Nephron (organoid): ENCODE results near the gene RPRML.

Experiments
- H3K27ac Mint-ChIP-seq, 3 experiments: 2 replicates each; pipeline ENCODE4 v1.8.0; 2020; ENCODE audit warnings: mixed read lengths in 3 of 3, mild to moderate bottlenecking in 2 of 3, moderate library complexity in 1 of 3
- H3K27me3 Mint-ChIP-seq: 2 replicates; pipeline ENCODE4 v1.8.0; 2021; ENCODE audit warnings: low read depth, mild to moderate bottlenecking, moderate library complexity, mixed read lengths
- H3K36me3 Mint-ChIP-seq: 2 replicates; pipeline ENCODE4 v1.8.0; 2020; ENCODE audit warnings: low read depth, mixed read lengths
- H3K4me1 Mint-ChIP-seq: 2 replicates; pipeline ENCODE4 v1.8.0; 2020; ENCODE audit warnings: mixed read lengths
- H3K4me3 Mint-ChIP-seq, 3 experiments: 2 replicates each; pipeline ENCODE4 v1.8.0; 2020; ENCODE audit warnings: mild to moderate bottlenecking in 3 of 3, mixed read lengths in 3 of 3, moderate library complexity in 2 of 3
- H3K9me3 Mint-ChIP-seq: 2 replicates; pipeline ENCODE4 v1.8.0; 2020; ENCODE audit warnings: mixed read lengths
- CTCF ChIP-seq, 3 experiments: fragments of 200-600 bp; sonication (generic); IDR thresholded peaks; one replicate each; pipeline ENCODE4 v1.5.0; 2021; ENCODE audit warnings: antibody characterized with exemption in 3 of 3; ENCODE audit not compliant: unreplicated experiment in 3 of 3

RPRML gene

GRCh38 chr17:46928467-46929261, 50.4 kb downstream of the RPRML start:
- H3K4me1 Mint-ChIP-seq = peaks cover 30% of the 10 kb centered on the region
- H3K4me3 Mint-ChIP-seq = peak overlapping the region in 1 of 3 experiments; percentile 1
- no peaks in the 10 kb centered on the region for H3K27me3 Mint-ChIP-seq
- peaks cover 28% of the 10 kb centered on the region for H3K36me3 Mint-ChIP-seq
- H3K27ac Mint-ChIP-seq = peak overlapping the region in 2 of 3 experiments; percentile 2 to 68
- no peaks in the 10 kb centered on the region for H3K9me3 Mint-ChIP-seq
- no peak for TF ChIP-seq CTCF (IDR thresholded peaks at IDR 0.05; ENCODE audit: unreplicated experiment in 3 of 3)
